ENCODE measurements around the gene NOC2L.

NOC2L gene

DNA sequence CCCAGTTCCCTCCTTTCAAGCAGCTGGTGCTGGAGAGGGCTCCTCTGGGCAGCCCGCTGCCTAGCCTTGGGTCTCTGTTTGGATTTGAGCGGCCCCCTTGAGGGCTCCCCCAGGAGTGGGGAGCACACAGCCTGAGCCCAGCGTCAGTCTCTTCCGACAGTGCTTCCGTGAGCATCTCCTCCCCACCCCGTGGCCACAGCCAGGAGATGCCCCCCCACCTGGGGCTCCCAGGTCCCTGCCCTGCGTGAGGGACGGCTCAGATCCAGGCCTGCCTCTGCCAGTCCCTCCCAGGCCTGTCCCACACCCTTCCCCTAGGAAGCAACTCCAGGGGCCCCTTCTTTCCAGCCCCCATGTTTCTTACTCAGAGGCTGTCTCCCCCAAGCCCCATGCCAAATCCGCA lies 31.8 kb downstream of the NOC2L start (continued):
- no peak for TF ChIP-seq GLIS3 (CRISPR knock-in tag; IDR thresholded peaks at IDR 0.05)
- no peak for TF ChIP-seq CSDC2 (CRISPR knock-in tag; IDR thresholded peaks at IDR 0.05)
- TF ChIP-seq ESRRG (CRISPR knock-in tag; IDR thresholded peaks at IDR 0.05), result no peak
- TF ChIP-seq ZFP30 (CRISPR knock-in tag; IDR thresholded peaks at IDR 0.05), result no peak

- peak; percentile 40 for ATAC-seq
- TF ChIP-seq BACH2 (CRISPR knock-in tag; IDR thresholded peaks at IDR 0.05; ENCODE audit: borderline replicate concordance), result no peak
- TF ChIP-seq GLIS3 (CRISPR knock-in tag; IDR thresholded peaks at IDR 0.05), result no peak
- no peak for TF ChIP-seq PPARA (CRISPR knock-in tag; IDR thresholded peaks at IDR 0.05; ENCODE audit: borderline replicate concordance)
- no peak for TF ChIP-seq ZFP3 (CRISPR knock-in tag; IDR thresholded peaks at IDR 0.05)
- TF ChIP-seq POU6F1 (CRISPR knock-in tag; IDR thresholded peaks at IDR 0.05; ENCODE audit: borderline replicate concordance, low read depth), result no peak
Observed at GRCh38 chr1:925561-926421, 33.3 kb downstream of the NOC2L start.

DNA sequence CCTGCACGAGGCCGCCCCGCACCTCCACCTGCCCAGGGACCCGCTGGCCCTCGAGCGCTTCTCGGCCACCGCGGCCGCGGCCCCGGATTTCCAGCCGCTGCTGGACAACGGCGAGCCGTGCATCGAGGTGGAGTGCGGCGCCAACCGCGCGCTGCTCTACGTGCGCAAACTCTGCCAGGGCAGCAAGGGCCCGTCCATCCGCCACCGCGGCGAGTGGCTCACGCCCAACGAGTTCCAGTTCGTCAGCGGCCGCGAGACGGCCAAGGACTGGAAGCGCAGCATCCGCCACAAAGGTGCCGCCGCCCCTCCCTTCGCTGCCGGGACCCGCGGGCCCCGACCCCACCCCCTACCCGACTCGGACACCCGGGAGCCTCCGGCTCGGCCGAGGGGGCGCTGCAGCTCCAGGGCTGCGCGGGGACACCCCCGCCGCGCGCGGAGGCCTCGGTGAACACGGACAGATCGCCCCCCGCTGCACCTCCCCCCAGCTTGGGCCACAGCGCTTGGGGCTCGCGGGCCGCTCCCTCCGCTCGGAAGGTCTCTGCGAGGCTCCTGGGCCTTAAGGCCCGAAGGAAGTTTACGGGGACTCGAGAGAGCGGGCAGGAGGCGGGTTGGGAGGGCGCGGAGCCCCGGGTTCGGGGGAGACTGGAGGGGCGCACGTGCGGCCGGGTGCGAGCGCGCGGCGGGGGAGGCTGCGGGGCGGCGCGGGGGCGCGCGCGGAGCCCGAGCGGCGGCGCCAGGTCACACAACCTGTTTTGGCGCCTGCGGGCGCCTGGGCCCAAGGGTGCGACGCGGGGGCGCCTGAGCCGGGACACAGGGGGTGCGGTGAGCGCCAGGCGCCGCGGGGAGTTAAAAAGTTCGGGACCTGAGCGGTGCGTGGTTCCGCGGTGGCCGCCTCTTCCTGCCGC lies 34.1 kb downstream of the NOC2L start:
- peak; percentile 4; the same call in 1 of the 3 replicates for ATAC-seq
- TF ChIP-seq TCF4 (CRISPR knock-in tag; IDR thresholded peaks at IDR 0.05; ENCODE audit: borderline replicate concordance) (no peak), GLIS3 (CRISPR knock-in tag; IDR thresholded peaks at IDR 0.05) (no peak), ARNTL (CRISPR knock-in tag; IDR thresholded peaks at IDR 0.05; ENCODE audit: borderline replicate concordance, low read depth) (no peak), RARB (CRISPR knock-in tag; IDR thresholded peaks at IDR 0.05) (no peak), ISL1 (CRISPR knock-in tag; IDR thresholded peaks at IDR 0.05) (no peak), BACH2 (CRISPR knock-in tag; IDR thresholded peaks at IDR 0.05; ENCODE audit: borderline replicate concordance) (no peak), TOX (CRISPR knock-in tag; IDR thresholded peaks at IDR 0.05; ENCODE audit: borderline replicate concordance) (no peak), POU6F1 (CRISPR knock-in tag; IDR thresholded peaks at IDR 0.05; ENCODE audit: borderline replicate concordance, low read depth) (no peak), ZNF8 (CRISPR knock-in tag; IDR thresholded peaks at IDR 0.05) (no peak), ZFP3 (CRISPR knock-in tag; IDR thresholded peaks at IDR 0.05) (no peak)

DNA sequence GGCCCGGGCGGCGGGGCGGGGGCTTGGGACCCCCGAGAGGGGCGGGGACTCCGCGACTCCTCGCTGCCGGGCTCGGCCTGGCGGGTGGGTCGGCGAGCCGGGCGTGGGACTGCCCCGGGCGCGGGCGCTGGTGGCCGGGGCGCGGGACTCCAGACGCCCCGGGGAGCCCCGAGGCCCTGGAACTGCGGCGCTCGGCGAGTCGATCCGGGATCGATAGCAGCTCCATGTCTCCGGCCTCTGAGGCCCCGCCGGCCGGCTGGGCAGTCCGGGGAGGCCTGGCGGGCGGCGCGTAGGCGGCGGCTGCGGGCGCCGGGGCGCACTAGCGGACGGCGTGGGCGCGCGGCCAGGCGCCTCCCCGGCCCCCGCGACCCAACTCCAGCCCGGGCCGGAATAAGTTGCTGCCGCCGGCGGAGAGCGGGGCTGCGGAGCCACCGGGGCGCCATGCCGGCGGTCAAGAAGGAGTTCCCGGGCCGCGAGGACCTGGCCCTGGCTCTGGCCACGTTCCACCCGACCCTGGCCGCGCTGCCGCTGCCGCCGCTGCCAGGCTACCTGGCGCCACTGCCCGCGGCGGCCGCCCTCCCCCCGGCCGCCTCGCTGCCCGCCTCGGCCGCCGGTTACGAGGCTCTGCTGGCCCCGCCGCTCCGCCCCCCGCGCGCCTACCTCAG lies 34.9 kb downstream of the NOC2L start:
- TF ChIP-seq PATZ1 (CRISPR knock-in tag; IDR thresholded peaks at IDR 0.05; ENCODE audit: borderline replicate concordance) (no peak), ZFP3 (CRISPR knock-in tag; IDR thresholded peaks at IDR 0.05) (no peak)
- ATAC-seq, result no peak

- ATAC-seq, result peak; percentile 18
- TF ChIP-seq PPARA (CRISPR knock-in tag; IDR thresholded peaks at IDR 0.05; ENCODE audit: borderline replicate concordance), result no peak
- TF ChIP-seq ISL1 (CRISPR knock-in tag; IDR thresholded peaks at IDR 0.05), result no peak
- TF ChIP-seq GLIS3 (CRISPR knock-in tag; IDR thresholded peaks at IDR 0.05), result no peak
- TF ChIP-seq ESRRG (CRISPR knock-in tag; IDR thresholded peaks at IDR 0.05), result no peak
- no peak for TF ChIP-seq ZFP3 (CRISPR knock-in tag; IDR thresholded peaks at IDR 0.05)
- no peak for TF ChIP-seq CSRNP3 (CRISPR knock-in tag; IDR thresholded peaks at IDR 0.05)
- TF ChIP-seq, protein P1, sequence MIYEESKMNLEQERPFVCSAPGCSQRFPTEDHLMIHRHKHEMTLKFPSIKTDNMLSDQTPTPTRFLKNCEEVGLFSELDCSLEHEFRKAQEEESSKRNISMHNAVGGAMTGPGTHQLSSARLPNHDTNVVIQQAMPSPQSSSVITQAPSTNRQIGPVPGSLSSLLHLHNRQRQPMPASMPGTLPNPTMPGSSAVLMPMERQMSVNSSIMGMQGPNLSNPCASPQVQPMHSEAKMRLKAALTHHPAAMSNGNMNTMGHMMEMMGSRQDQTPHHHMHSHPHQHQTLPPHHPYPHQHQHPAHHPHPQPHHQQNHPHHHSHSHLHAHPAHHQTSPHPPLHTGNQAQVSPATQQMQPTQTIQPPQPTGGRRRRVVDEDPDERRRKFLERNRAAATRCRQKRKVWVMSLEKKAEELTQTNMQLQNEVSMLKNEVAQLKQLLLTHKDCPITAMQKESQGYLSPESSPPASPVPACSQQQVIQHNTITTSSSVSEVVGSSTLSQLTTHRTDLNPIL (CRISPR knock-in tag; IDR thresholded peaks at IDR 0.05; ENCODE audit: low read depth), result no peak
- no peak for TF ChIP-seq TCF4 (CRISPR knock-in tag; IDR thresholded peaks at IDR 0.05; ENCODE audit: borderline replicate concordance)
- no peak for TF ChIP-seq PATZ1 (CRISPR knock-in tag; IDR thresholded peaks at IDR 0.05; ENCODE audit: borderline replicate concordance)
- TF ChIP-seq ZNF565 (CRISPR knock-in tag; conservative IDR thresholded peaks at IDR 0.05; ENCODE audit: low read depth), result no peak
- TF ChIP-seq BACH2 (CRISPR knock-in tag; IDR thresholded peaks at IDR 0.05; ENCODE audit: borderline replicate concordance), result no peak
Observed at GRCh38 chr1:923131-923990, 35.7 kb downstream of the NOC2L start, which contains the start of gene SAMD11. SAMD11 (plus strand) TSS chr1:923923; CDS start chr1:924432, 509 bp downstream.

All from SK-N-SH treated with all-trans-retinoic acid at 6 μM for 48 hours (cell line).